ENCODE data around the gene CPLANE2. TPM values are rescaled to one million over a fixed set of nuclear protein-coding genes. Genes with fewer than 3 reads are reported as not detected.

Gene CPLANE2
- total RNA-seq, 2 donors from 2014 or later: 3.0 to 7.8 TPM

GRCh38 chr1:16207318-16208269 is 29.4 kb downstream of the CPLANE2 start:
- no peaks in the 10 kb centered on the region for H3K27me3 Mint-ChIP-seq (ENCODE audit: low read depth)
- DNase-seq (no peak), ATAC-seq (replicated peaks in 1 of 2) (no peak)
- H3K27ac Mint-ChIP-seq: no peak overlapping the region
- peaks cover 5% of the 10 kb centered on the region for H3K4me1 Mint-ChIP-seq (ENCODE audit: low read depth)
- peak overlapping the region; percentile 87 to 92 for H3K4me3 Mint-ChIP-seq
- no peaks in the 10 kb centered on the region for H3K36me3 Mint-ChIP-seq (ENCODE audit: insufficient read depth in 2 of 2)
- H3K9me3 Mint-ChIP-seq: no peaks in the 10 kb centered on the region

DNA sequence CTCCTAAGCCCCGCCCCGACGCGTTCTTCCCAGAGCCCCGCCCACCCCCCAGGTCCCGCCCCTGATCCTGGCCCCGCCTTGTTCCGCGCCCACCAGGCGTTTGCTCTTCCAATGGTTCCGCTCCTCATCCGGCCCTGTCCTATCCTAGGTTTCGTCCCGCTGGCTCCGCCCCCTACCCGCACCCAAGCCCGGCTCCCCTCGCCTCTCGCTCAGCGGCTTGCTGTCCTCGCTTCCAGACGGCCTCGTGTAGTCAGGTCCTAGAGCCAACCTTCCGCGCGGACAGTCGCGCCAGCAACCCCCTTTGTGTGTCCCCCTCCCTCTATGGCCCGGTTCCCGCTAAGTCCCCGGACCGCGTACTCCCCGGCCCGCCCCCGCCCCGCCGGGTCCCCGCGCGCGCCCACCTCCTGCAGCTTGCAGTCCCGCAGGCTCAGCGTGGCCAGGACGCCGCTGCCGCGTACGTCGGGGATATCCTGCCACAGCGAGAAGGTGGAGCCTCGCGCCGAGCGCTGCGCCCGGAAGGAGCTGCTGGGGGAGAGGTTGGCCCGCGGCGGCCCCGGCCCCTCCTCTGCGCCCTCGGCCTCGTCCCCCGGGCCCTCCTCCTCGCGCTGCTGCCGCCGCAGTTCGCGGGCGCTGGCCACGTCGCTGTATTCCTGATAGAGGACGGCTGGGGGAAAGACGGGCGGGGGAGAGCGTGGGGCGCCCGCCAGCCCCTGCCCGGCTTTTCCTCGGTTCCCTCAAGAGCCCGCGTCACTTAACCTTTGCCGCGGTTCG is 30.3 kb downstream of the CPLANE2 start:
- ATAC-seq (replicated peaks in 1 of 2): peak; percentile 92 to 93
- H3K9me3 Mint-ChIP-seq: no peaks in the 10 kb centered on the region
- H3K27ac Mint-ChIP-seq: peak overlapping the region; percentile 79
- DNase-seq: peak; percentile 92 to 96
- no peaks in the 10 kb centered on the region for H3K36me3 Mint-ChIP-seq (ENCODE audit: insufficient read depth in 2 of 2)
- peak overlapping the region; percentile 87 to 92 for H3K4me3 Mint-ChIP-seq
- no peaks in the 10 kb centered on the region for H3K27me3 Mint-ChIP-seq (ENCODE audit: low read depth)
- H3K4me1 Mint-ChIP-seq (ENCODE audit: low read depth): peaks cover 5% of the 10 kb centered on the region

DNA sequence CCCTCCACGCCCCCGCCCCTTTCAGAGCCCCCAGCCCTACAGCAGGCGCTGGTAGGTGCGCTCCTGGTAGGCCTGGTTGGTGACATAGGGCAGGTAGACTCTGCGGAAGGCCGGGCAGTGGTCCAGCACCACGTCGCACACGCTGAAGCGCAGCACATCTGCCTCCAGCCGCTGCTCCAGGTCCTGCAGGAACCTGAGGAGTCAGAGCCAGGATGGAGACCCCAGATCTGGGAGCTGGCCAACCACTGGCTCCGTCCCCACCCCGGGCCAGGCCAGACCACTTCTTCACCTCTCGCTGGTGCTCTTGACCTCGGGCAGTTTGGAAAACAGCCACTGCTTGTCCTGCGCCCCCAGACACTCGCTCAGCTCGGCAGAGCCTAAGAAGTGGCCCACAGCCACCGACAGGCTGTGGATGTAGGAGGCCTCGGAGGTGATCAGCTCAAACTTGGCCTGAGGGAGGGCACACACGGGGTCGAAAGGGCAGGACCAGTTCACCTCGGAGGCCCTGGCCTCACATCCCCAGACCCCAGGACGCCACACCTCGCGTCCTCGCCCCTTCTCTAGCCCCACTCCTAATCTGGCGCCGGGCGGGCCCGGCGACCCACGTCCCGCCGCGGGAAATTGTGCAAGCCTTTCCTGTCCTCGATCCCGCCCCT is 31.0 kb downstream of the CPLANE2 start:
- H3K27ac Mint-ChIP-seq: peak overlapping the region; percentile 62
- DNase-seq: no peak
- no peak for ATAC-seq (replicated peaks in 1 of 2)
- no peaks in the 10 kb centered on the region for H3K27me3 Mint-ChIP-seq (ENCODE audit: low read depth)
- no peaks in the 10 kb centered on the region for H3K36me3 Mint-ChIP-seq (ENCODE audit: insufficient read depth in 2 of 2)
- no peaks in the 10 kb centered on the region for H3K9me3 Mint-ChIP-seq
- peak overlapping the region; percentile 87 to 92 for H3K4me3 Mint-ChIP-seq
- peaks cover 5% of the 10 kb centered on the region for H3K4me1 Mint-ChIP-seq (ENCODE audit: low read depth)

- no peaks in the 10 kb centered on the region for H3K36me3 Mint-ChIP-seq (ENCODE audit: insufficient read depth in 2 of 2)
- H3K27me3 Mint-ChIP-seq (ENCODE audit: low read depth): no peaks in the 10 kb centered on the region
- H3K27ac Mint-ChIP-seq: no peak overlapping the region
- ATAC-seq (replicated peaks in 1 of 2) (no peak), DNase-seq (no peak)
- H3K4me1 Mint-ChIP-seq (ENCODE audit: low read depth): peaks cover 5% of the 10 kb centered on the region
- no peaks in the 10 kb centered on the region for H3K9me3 Mint-ChIP-seq
- H3K4me3 Mint-ChIP-seq: peak overlapping the region in 1 of 2 donors; percentile 33
Observed at GRCh38 chr1:16205334-16205671, 31.7 kb downstream of the CPLANE2 start.

- no peaks in the 10 kb centered on the region for H3K9me3 Mint-ChIP-seq
- H3K27me3 Mint-ChIP-seq (ENCODE audit: low read depth): no peaks in the 10 kb centered on the region
- no peak for ATAC-seq (replicated peaks in 1 of 2)
- DNase-seq: peak; percentile 37 to 63
- no peak overlapping the region for H3K4me3 Mint-ChIP-seq
- no peaks in the 10 kb centered on the region for H3K36me3 Mint-ChIP-seq (ENCODE audit: insufficient read depth in 2 of 2)
- peaks cover 5% of the 10 kb centered on the region for H3K4me1 Mint-ChIP-seq (ENCODE audit: low read depth)
- no peak overlapping the region for H3K27ac Mint-ChIP-seq
Observed at GRCh38 chr1:16204634-16205333, 32.2 kb downstream of the CPLANE2 start.

DNA sequence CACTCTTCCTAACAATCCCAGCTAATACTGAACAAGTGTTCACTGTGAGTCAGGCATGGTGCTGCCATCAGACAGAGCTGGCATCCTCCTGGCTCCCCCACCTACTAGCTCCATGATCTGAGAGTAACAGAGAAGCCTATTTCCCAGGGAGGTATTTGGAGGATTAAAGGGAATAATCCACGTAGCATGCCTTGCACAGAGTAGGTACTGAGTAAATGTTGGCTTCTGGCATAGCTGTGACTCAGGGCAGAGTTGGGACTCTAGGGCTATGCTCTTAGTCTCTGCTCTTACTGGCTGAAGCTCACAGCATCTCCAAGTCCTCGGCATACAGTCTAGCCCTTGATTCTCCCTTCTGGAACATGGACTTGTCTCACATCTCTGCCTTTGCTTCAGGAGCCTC is 32.8 kb downstream of the CPLANE2 start:
- Mint-ChIP-seq H3K27ac (no peak overlapping the region), H3K4me3 (no peak overlapping the region), H3K9me3 (no peaks in the 10 kb centered on the region), H3K36me3 (ENCODE audit: insufficient read depth in 2 of 2) (no peaks in the 10 kb centered on the region), H3K27me3 (ENCODE audit: low read depth) (no peaks in the 10 kb centered on the region), H3K4me1 (ENCODE audit: low read depth) (peaks cover 5% of the 10 kb centered on the region)
- DNase-seq: no peak
- no peak for ATAC-seq (replicated peaks in 1 of 2)

- Mint-ChIP-seq H3K27me3 (ENCODE audit: low read depth) (no peaks in the 10 kb centered on the region), H3K9me3 (no peaks in the 10 kb centered on the region), H3K4me3 (no peak overlapping the region), H3K27ac (no peak overlapping the region), H3K4me1 (ENCODE audit: low read depth) (peaks cover 10% of the 10 kb centered on the region), H3K36me3 (ENCODE audit: insufficient read depth in 2 of 2) (no peaks in the 10 kb centered on the region)
- ATAC-seq (replicated peaks in 1 of 2) (no peak), DNase-seq (no peak)
Observed at GRCh38 chr1:16203550-16203949, 33.4 kb downstream of the CPLANE2 start.

DNA sequence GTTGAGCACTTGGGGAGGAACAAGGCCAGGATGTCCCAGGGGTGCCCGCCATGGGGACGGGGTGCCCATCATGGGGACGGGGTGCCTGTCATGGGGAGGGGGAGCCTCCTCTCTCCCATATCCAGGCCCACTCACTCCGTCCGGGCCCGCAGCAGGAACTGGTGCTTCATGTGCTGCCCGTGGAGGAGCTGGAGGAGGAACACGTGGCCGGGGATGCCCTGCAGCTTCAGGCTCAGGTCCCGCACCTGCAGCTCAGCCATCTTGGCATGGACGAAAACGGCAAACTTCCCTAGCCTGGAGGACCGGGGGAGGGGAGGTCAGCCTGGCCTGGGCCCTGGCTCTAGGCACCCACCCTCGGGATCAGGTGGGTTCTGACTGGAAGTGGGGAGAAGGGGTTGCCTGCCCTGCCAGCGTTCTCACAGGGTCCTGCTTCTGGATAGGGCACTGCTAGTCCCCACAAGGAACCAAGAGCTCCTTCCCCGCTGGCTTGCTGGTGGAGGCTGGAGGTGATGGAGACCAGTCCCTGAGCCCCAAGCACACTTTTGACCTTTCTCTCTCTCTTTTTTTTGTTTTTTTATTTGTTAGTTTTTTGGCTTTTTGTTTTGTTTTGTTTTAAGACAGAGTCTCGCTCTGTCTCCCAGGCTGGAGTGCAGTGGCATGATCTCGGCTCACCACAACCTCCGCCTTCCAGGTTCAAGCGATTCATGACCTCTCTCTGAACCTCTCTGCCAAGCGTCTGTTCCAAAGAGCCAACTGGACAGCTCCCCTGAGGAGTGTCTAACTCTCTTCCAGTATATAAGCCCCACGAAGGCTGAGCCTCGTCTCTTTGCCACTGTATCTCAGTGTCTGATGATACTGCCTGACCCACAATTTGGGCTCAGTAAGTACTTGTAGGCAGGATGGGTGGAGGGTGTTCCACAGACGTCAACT is 34.4 kb downstream of the CPLANE2 start:
- ATAC-seq (replicated peaks in 1 of 2) (no peak), DNase-seq (no peak)
- Mint-ChIP-seq H3K27ac (no peak overlapping the region), H3K27me3 (ENCODE audit: low read depth) (no peaks in the 10 kb centered on the region), H3K9me3 (no peaks in the 10 kb centered on the region), H3K4me1 (ENCODE audit: low read depth) (peaks cover 11% of the 10 kb centered on the region), H3K4me3 (no peak overlapping the region), H3K36me3 (ENCODE audit: insufficient read depth in 2 of 2) (no peaks in the 10 kb centered on the region)

- no peak for ATAC-seq (replicated peaks in 1 of 2)
- no peaks in the 10 kb centered on the region for H3K9me3 Mint-ChIP-seq
- H3K36me3 Mint-ChIP-seq (ENCODE audit: insufficient read depth in 2 of 2): no peaks in the 10 kb centered on the region
- no peaks in the 10 kb centered on the region for H3K27me3 Mint-ChIP-seq (ENCODE audit: low read depth)
- no peak overlapping the region for H3K4me3 Mint-ChIP-seq
- no peak for DNase-seq
- H3K4me1 Mint-ChIP-seq (ENCODE audit: low read depth): peaks cover 6% of the 10 kb centered on the region
- H3K27ac Mint-ChIP-seq: no peak overlapping the region
Observed at GRCh38 chr1:16199700-16200099, 37.3 kb downstream of the CPLANE2 start.

GRCh38 chr1:16199157-16199501 is 37.9 kb downstream of the CPLANE2 start:
- Mint-ChIP-seq H3K27me3 (ENCODE audit: low read depth) (no peaks in the 10 kb centered on the region), H3K4me1 (ENCODE audit: low read depth) (peaks cover 6% of the 10 kb centered on the region), H3K4me3 (no peak overlapping the region), H3K27ac (no peak overlapping the region), H3K36me3 (ENCODE audit: insufficient read depth in 2 of 2) (no peaks in the 10 kb centered on the region), H3K9me3 (no peaks in the 10 kb centered on the region)
- no peak for ATAC-seq (replicated peaks in 1 of 2)
- no peak for DNase-seq

DNA sequence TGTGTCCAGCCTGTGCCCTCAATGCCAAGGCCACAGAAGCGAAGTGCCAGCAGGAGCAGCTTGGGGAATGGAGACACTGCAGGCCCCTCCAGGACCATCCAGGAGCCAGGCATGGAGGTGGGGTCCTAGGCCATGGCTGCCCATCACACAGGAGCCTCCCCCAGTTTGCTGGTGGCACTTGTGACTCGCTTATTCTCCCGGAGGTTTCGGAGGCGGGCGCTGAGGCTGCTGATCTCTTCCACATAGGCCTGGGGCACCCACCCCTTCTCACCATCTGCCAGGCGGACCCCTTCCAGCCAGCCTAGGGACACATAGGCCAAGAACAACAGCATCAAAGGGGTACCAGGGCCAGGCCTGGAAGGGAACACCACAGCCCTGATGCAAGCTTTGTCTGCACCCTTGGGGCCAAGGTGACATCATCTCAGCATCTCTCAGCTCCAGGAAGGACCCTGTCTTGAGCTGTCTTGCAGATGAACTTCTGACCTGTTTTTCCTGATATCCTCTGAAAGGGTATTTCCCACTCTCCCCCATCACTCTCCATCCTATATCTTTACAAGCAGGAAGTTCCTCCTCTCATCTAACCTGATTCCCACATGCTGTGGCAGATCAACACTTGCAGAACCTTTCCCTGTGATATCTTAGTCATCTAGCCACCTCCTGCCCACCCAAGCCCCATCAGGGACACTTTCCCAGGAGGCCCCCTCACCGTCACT is 38.4 kb downstream of the CPLANE2 start:
- Mint-ChIP-seq H3K27ac (no peak overlapping the region), H3K4me1 (ENCODE audit: low read depth) (peaks cover 6% of the 10 kb centered on the region), H3K9me3 (no peaks in the 10 kb centered on the region), H3K27me3 (ENCODE audit: low read depth) (no peaks in the 10 kb centered on the region), H3K36me3 (ENCODE audit: insufficient read depth in 2 of 2) (no peaks in the 10 kb centered on the region), H3K4me3 (no peak overlapping the region)
- no peak for ATAC-seq (replicated peaks in 1 of 2)
- DNase-seq: no peak

All from activated T-cell treated with anti-CD3 and anti-CD28 coated beads, Interleukin-2, amount 50 U/mL, for 72 hours (primary cell).